Stimulated activated CD4-positive, alpha-beta T cell treated with anti-CD3 and anti-CD28 coated beads, TNF-alpha, amount 100 ng/mL, for 1 hour (primary cell): ENCODE measurements around the gene DHRS3.

Experiments used
- DNase-seq, 3 donors: peaks; one replicate each; pipeline ENCODE4 v3.0.0-alpha.2; 2020; ENCODE audit warnings: low read depth in 3 of 3, low spot score in 1 of 3

DHRS3 gene

DNA sequence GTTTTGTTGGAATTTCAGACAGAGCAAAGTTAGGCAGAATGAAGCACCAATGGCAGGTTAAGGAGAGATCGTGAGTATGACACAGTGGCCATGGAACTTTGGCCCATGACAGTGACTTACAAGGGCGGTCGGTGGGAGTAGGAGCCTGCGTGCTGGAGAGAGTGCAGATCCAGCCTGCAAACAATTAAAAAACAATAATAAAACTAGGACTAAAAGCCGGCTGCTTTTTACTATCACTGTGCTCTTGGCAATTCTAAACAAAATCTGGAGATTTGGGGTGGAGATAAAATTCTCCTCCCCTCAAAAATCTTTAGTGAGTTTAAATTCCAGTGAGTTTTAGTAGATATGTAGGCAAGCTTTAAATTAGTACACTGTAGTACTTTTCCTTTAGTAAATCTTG, 96.9 kb downstream of the DHRS3 start:
- DNase-seq: no peak

GRCh38 chr1:12519693-12520364, 98.2 kb downstream of the DHRS3 start:
- no peak for DNase-seq

GRCh38 chr1:12518931-12519692, 98.9 kb downstream of the DHRS3 start:
- no peak for DNase-seq
